Left ventricle myocardium inferior (tissue), 1 donor: ENCODE results near the gene ACOX3. TPM values are rescaled to one million over a fixed set of nuclear protein-coding genes. Genes with fewer than 3 reads are reported as not detected.
A peak's percentile ranks its signal among the peaks of the same experiment; 100 is the strongest.

ENCODE experiments used
- DNase-seq: peaks from one replicate; pipeline ENCODE4 v3.0.0-alpha.2; 2020
- H3K27ac ChIP-seq: fragments of 200-600 bp; replicated peaks from 2 replicates; pipeline ENCODE4 v1.8.0; 2021
- H3K27me3 ChIP-seq: fragments of 200-600 bp; 2 replicates; pipeline ENCODE4 v1.8.0; 2021; ENCODE audit warnings: low read depth
- H3K36me3 ChIP-seq: fragments of 200-600 bp; 2 replicates; pipeline ENCODE4 v1.8.0; 2021
- H3K4me1 ChIP-seq: fragments of 200-600 bp; 2 replicates; pipeline ENCODE4 v1.8.0; 2021
- H3K4me3 ChIP-seq: fragments of 200-600 bp; 2 replicates; pipeline ENCODE4 v1.8.0; 2021; ENCODE audit warnings: mild to moderate bottlenecking, moderate library complexity
- H3K9me3 ChIP-seq: fragments of 200-600 bp; replicated peaks from 2 replicates; pipeline ENCODE4 v1.8.0; 2021
- intact Hi-C: fragments of 100-400 bp; cut with micrococcal nuclease; formaldehyde crosslinking; loops from one replicate; pipeline ENCODE4 v1.11.0; 2022
- total RNA-seq: library from RNA; stranded (reverse); fragmentation: NEBNext Ultra II Directional; extraction: Animal tissue kit (Norgen Biotek cat#: 25700); gene quantifications from one replicate; pipeline ENCODE4 v1.2.1, GENCODE V29; 2021
- TF ChIP-seq, protein P1 (sequence below): fragments of 200-600 bp; IDR thresholded peaks from 2 replicates; pipeline ENCODE4 v1.8.0; 2021; ENCODE audit warnings: antibody characterized with exemption, mild to moderate bottlenecking, borderline replicate concordance
- donor health status: DM: no; HTN: yes; CAD: no; lungs with severe emphysema.

Gene ACOX3
- total RNA-seq, 1 donor from 2014 or later = 22.0 TPM

DNA sequence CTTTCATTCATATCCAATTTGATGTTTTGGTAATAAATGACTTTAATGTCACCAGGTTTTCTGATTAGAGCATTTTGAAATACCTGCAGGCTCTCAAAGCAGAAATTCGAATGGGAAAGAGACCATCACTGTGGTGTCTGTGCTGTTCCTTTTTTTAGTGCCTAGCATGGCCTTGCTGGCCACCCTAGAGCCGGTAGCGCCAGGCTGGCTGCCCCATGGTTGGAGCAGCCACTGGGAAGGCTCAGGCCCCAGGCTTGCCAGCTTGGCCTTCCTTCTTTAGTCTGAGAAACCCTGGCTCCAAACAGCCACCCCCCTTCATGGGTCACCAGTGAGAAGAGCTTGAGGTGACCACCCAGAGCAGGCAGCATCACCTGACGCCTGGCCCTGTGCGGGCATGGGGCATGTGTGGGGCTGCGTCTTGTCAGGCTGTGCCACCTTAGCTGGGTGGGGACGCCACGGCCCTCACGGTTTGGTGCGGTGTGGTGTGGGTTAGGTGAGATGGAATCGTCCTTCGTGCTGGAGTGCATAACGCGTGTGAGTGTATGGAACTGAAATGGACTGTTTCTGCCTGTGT lies 30.0 kb upstream of the ACOX3 start:
- H3K36me3 ChIP-seq = peaks cover 51% of the 10 kb centered on the region
- H3K9me3 ChIP-seq = no peaks in the 10 kb centered on the region
- intact Hi-C loops = no loop called here
- H3K4me1 ChIP-seq = peaks cover 17% of the 10 kb centered on the region
- no peak overlapping the region for H3K4me3 ChIP-seq
- no peak for DNase-seq
- H3K27me3 ChIP-seq = no peaks in the 10 kb centered on the region
- TF ChIP-seq, protein P1, sequence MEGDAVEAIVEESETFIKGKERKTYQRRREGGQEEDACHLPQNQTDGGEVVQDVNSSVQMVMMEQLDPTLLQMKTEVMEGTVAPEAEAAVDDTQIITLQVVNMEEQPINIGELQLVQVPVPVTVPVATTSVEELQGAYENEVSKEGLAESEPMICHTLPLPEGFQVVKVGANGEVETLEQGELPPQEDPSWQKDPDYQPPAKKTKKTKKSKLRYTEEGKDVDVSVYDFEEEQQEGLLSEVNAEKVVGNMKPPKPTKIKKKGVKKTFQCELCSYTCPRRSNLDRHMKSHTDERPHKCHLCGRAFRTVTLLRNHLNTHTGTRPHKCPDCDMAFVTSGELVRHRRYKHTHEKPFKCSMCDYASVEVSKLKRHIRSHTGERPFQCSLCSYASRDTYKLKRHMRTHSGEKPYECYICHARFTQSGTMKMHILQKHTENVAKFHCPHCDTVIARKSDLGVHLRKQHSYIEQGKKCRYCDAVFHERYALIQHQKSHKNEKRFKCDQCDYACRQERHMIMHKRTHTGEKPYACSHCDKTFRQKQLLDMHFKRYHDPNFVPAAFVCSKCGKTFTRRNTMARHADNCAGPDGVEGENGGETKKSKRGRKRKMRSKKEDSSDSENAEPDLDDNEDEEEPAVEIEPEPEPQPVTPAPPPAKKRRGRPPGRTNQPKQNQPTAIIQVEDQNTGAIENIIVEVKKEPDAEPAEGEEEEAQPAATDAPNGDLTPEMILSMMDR = no peak
- H3K27ac ChIP-seq = no peak overlapping the region

DNA sequence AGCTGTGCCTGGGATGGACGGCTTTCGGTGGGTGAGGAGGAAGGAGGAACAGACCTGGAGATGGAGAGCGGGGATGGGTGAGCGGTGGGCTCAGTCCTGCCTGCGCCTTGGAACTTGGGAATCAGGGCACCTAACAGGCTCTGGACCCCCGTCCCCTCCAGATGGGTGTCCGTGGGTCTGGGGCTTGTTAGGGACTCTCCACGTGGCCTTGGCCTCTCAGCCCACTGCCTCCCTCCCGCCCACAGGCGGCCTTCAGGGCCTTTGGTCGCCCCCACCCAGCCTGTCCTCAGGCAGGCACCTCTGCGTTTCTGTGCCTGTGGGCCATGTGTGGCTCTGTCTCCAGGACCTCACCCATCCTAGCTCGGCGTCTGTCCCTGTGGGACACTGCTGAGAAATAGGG lies 29.0 kb upstream of the ACOX3 start:
- no peak for DNase-seq
- Histone ChIP-seq H3K27me3 (no peaks in the 10 kb centered on the region), H3K27ac (no peak overlapping the region), H3K36me3 (peaks cover 60% of the 10 kb centered on the region), H3K4me1 (peaks cover 17% of the 10 kb centered on the region), H3K9me3 (no peaks in the 10 kb centered on the region), H3K4me3 (no peak overlapping the region)
- intact Hi-C loops = loop anchor here (10.0 kb wide), 1 partner anchor 125 kb away; the partner anchor contains the start of gene CPZ
- TF ChIP-seq, protein P1 = no peak

DNA sequence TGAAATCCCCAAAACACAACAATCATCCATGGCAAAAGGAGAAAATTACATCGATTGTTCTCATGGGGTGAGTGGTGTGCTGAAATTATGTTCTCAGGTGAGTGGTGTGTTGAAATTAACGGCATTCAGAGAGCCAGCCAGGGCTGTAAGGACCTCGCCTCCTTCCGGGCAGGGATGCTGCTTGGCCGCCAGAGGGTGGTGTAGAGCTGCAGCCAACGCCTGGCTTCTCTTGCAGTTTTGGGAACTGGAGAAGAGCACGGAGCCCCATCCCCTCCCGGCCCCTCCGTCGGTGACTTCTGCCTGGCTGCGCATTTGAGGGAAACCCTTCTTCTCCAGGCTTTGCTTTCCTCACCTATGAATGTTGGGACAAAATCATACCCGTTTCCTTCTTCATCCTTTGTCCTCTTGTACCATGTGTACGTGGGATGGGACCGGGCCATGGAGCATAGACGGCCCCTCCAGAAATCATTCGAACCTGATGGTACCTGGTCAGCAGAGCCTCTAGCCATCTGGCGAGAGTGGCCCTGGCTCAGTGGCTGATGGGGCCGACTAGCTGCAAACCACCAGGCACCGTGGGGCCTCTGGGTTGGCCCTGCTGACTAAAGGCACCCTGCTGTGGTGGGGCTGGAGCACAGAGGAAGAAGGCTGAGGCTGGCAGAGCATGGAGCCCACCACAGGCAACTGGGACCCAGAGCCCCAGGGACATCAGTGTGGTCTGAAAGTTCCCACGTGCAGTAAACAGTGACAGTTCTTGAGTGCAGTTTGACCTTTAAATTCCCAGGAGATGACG lies 28.4 kb upstream of the ACOX3 start:
- TF ChIP-seq, protein P1 = peak; percentile 93
- Histone ChIP-seq H3K27ac (no peak overlapping the region), H3K36me3 (peaks cover 64% of the 10 kb centered on the region), H3K9me3 (no peaks in the 10 kb centered on the region), H3K4me3 (no peak overlapping the region), H3K27me3 (no peaks in the 10 kb centered on the region), H3K4me1 (peaks cover 16% of the 10 kb centered on the region)
- intact Hi-C loops = loop anchor here (10.0 kb wide), 1 partner anchor 126 kb away; the partner anchor contains the start of gene CPZ
- peak; percentile 40 for DNase-seq

DNA sequence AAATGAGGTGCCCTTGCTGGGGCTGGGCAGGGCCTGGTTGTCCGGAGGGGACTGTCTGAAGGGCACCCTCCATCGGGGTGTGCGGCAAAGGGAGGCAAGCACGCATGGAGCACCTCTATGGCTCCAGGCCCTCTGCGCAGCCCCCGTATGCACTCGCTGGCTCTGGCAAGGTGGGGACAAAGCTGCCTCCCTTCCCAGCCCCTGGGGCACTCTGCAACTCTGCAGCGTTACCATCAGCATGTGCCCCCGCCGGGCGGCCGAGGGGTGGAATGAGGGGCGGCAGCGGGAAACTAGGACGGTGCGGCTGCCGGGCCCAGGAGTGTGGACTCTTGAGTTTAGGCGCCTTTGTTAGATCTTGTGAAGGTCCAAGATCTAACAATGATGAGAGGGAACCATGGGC lies 26.5 kb upstream of the ACOX3 start:
- H3K4me3 ChIP-seq = no peak overlapping the region
- intact Hi-C loops = loop anchor here (10.0 kb wide), 1 partner anchor 128 kb away; the partner anchor contains the start of gene CPZ
- TF ChIP-seq, protein P1 = no peak
- no peaks in the 10 kb centered on the region for H3K27me3 ChIP-seq
- H3K36me3 ChIP-seq = peaks cover 81% of the 10 kb centered on the region
- no peak overlapping the region for H3K27ac ChIP-seq
- no peaks in the 10 kb centered on the region for H3K4me1 ChIP-seq
- no peak for DNase-seq
- H3K9me3 ChIP-seq = no peaks in the 10 kb centered on the region

DNA sequence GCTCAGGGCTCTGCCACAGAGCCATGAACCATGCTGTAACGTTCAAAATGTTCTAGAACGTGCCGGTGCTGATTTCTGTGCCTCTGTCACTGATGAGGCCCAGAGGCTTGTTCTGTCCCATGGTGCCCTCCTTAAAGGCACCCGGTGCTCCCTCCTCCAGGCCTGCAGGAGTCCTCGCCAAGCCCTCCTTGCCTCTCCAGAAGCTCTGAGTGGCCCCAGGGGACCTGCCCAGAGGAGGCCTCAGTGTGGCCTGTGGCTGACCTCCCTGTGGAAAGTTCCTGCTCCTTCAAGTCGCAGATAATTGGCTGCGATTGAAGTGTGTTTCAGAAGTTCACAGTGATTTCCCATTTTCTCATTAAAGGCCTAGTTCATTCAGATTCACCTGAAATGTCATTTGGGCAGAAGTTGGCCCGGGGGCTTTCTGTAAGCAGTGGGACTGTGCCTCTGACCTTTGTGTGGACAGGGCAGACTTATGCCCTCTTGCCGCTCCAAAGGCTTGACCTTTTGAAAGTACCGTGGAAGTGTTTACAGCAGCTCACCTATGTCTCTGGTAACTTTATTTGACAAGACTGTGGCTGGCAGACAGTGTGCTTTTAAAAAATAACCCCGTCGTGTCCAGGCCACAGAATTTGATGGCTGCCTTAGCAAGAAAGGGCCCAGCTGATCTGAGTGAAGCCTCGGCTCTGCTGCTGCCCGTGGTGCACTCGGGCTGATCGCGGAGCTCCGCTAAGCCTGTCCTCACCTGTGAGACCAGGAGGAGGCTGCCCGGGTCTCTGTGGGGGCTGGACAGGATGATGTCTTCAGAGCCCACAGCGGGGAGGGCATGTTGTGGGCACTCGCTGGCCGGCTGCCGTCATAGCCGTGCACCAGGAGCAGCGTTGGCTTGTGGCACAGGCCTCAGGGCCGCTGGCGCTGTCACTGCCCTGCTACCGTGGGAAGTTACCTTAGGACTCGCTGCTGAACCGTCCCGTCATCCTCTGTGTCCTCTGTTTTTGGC lies 25.4 kb upstream of the ACOX3 start:
- TF ChIP-seq, protein P1 = no peak
- intact Hi-C loops = loop anchor here (10.0 kb wide), 1 partner anchor 129 kb away; the partner anchor contains the start of gene CPZ
- Histone ChIP-seq H3K4me3 (no peak overlapping the region), H3K27me3 (no peaks in the 10 kb centered on the region), H3K4me1 (no peaks in the 10 kb centered on the region), H3K9me3 (no peaks in the 10 kb centered on the region), H3K36me3 (peaks cover 86% of the 10 kb centered on the region), H3K27ac (no peak overlapping the region)
- DNase-seq = no peak
